ENCODE results near the gene DIS3L2. TPM values are rescaled to one million over a fixed set of nuclear protein-coding genes. Genes with fewer than 3 reads are reported as not detected.
A peak's percentile ranks its signal among the peaks of the same experiment; 100 is the strongest.
"Not testable (repeated sequence)": the region's sequence is repeated elsewhere in the genome, so short reads cannot be mapped to it uniquely, and the experiment has no call there.

Gene DIS3L2
- total RNA-seq, 2 experiments from 2014 or later, result 39.8 to 39.9 TPM

DNA sequence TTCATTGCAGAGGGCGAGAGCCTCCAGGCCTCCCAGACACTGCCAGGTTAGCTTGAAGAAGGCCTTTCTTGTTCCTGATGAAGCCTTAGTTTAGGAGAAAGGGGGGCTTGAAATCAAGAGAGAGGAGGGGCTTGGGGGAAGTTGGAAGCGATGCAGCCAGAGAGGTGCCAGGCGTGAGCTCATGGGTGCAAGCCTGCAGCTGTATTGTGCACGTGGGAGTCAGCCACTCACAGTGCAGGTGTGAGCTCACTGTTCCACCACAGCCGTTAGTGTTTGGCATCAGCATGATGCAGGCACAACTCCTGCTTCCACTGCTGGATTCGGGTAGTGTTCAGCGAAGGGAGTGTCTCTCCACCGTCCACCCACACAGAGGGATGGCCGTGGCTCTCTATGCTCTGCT, 348.6 kb downstream of the DIS3L2 start:
- Mint-ChIP-seq H3K4me3 (peak overlapping the region; percentile 54), H3K36me3 (peaks cover 48% of the 10 kb centered on the region), H3K9me3 (peaks cover 9% of the 10 kb centered on the region), H3K4me1 (peaks cover 68% of the 10 kb centered on the region), H3K27ac (peak overlapping the region; percentile 89), H3K27me3 (no peaks in the 10 kb centered on the region)
- ATAC-seq (ENCODE audit: low read depth) (peak; percentile 57), DNase-seq (no peak)
- POLR2A ChIA-PET, result interaction anchor here (1.2 to 4.1 kb wide), 5 partner anchors 11 to 381 kb away, joined by 4 to 53 read pairs (median 4); no protein-coding TSS in a partner anchor

- POLR2A ChIA-PET, result interaction anchor here (1.5 to 4.1 kb wide), 4 partner anchors 10 to 381 kb away, joined by 4 to 53 read pairs (median 14); no protein-coding TSS in a partner anchor
- no peak for ATAC-seq (ENCODE audit: low read depth)
These were observed 349.2 kb downstream of the DIS3L2 start for GRCh38 chr2:232310696-232311095.

GRCh38 chr2:232313645-232314044, 352.1 kb downstream of the DIS3L2 start:
- H3K4me3 Mint-ChIP-seq; H3K9me3 Mint-ChIP-seq; DNase-seq; H3K27me3 Mint-ChIP-seq; ATAC-seq (ENCODE audit: low read depth): not testable (repeated sequence)
- H3K27ac Mint-ChIP-seq, result peak overlapping the region; percentile 81
- H3K4me1 Mint-ChIP-seq, result peaks cover 80% of the 10 kb centered on the region
- H3K36me3 Mint-ChIP-seq, result peaks cover 33% of the 10 kb centered on the region
- POLR2A ChIA-PET, result interaction anchor here (0.9 to 2.5 kb wide), 2 partner anchors 14 to 352 kb away, joined by 3 to 21 read pairs; partner anchors contain the start of gene DIS3L2

More at GRCh38 chr2:232310696-232311095, 349.2 kb downstream of the DIS3L2 start:
- peak overlapping the region; percentile 89 for H3K27ac Mint-ChIP-seq
- H3K4me3 Mint-ChIP-seq, result peak overlapping the region; percentile 54
- peaks cover 74% of the 10 kb centered on the region for H3K4me1 Mint-ChIP-seq
- no peaks in the 10 kb centered on the region for H3K27me3 Mint-ChIP-seq
- H3K9me3 Mint-ChIP-seq, result peaks cover 9% of the 10 kb centered on the region
- peaks cover 44% of the 10 kb centered on the region for H3K36me3 Mint-ChIP-seq
- no peak for DNase-seq

- POLR2A ChIA-PET, result interaction anchor here (0.6 to 2.5 kb wide), 9 partner anchors 8 to 354 kb away, joined by 3 to 21 read pairs (median 4); partner anchors contain the start of gene DIS3L2
- no peaks in the 10 kb centered on the region for H3K27me3 Mint-ChIP-seq
- H3K9me3 Mint-ChIP-seq, result peaks cover 9% of the 10 kb centered on the region
- peak overlapping the region; percentile 80 for H3K4me3 Mint-ChIP-seq
- H3K36me3 Mint-ChIP-seq, result peaks cover 35% of the 10 kb centered on the region
- H3K4me1 Mint-ChIP-seq, result peaks cover 74% of the 10 kb centered on the region
- ATAC-seq (ENCODE audit: low read depth), result peak; percentile 91
- peak overlapping the region; percentile 99 for H3K27ac Mint-ChIP-seq
- peak; percentile 73 for DNase-seq
These were observed 353.8 kb downstream of the DIS3L2 start for GRCh38 chr2:232315049-232315922.

GRCh38 chr2:232315923-232316299, 354.4 kb downstream of the DIS3L2 start:
- H3K4me1 Mint-ChIP-seq, result peaks cover 72% of the 10 kb centered on the region
- peaks cover 35% of the 10 kb centered on the region for H3K36me3 Mint-ChIP-seq
- no peak for DNase-seq
- no peaks in the 10 kb centered on the region for H3K27me3 Mint-ChIP-seq
- ATAC-seq (ENCODE audit: low read depth), result no peak
- POLR2A ChIA-PET, result interaction anchor here (0.9 to 2.5 kb wide), 8 partner anchors 9 to 355 kb away, joined by 3 to 21 read pairs (median 4); partner anchors contain the start of gene DIS3L2
- H3K27ac Mint-ChIP-seq, result peak overlapping the region; percentile 99
- peaks cover 9% of the 10 kb centered on the region for H3K9me3 Mint-ChIP-seq
- peak overlapping the region; percentile 80 for H3K4me3 Mint-ChIP-seq

GRCh38 chr2:232316461-232317330, 355.2 kb downstream of the DIS3L2 start:
- ATAC-seq (ENCODE audit: low read depth) (no peak), DNase-seq (no peak)
- Mint-ChIP-seq H3K27me3 (no peaks in the 10 kb centered on the region), H3K4me1 (peaks cover 74% of the 10 kb centered on the region), H3K36me3 (peaks cover 33% of the 10 kb centered on the region), H3K27ac (peak overlapping the region; percentile 99), H3K4me3 (peak overlapping the region; percentile 80), H3K9me3 (peaks cover 9% of the 10 kb centered on the region)
- POLR2A ChIA-PET, result interaction anchor here (1.7 to 2.0 kb wide), 2 partner anchors 10 to 356 kb away, joined by 5 to 7 read pairs; partner anchors contain the start of gene DIS3L2

- no peaks in the 10 kb centered on the region for H3K27me3 Mint-ChIP-seq
- peaks cover 17% of the 10 kb centered on the region for H3K36me3 Mint-ChIP-seq
- POLR2A ChIA-PET, result no interaction called here
These were observed 356.8 kb downstream of the DIS3L2 start for GRCh38 chr2:232318169-232318855.

GRCh38 chr2:232319067-232319802, 357.7 kb downstream of the DIS3L2 start:
- peak overlapping the region; percentile 97 for H3K27ac Mint-ChIP-seq
- POLR2A ChIA-PET, result interaction anchor here (4.2 to 4.9 kb wide), 2 partner anchors 8 to 21 kb away, joined by 20 to 53 read pairs; no protein-coding TSS in a partner anchor

More at GRCh38 chr2:232318169-232318855, 356.8 kb downstream of the DIS3L2 start:
- Mint-ChIP-seq H3K27ac (peak overlapping the region; percentile 97), H3K4me3 (peak overlapping the region; percentile 83), H3K4me1 (peaks cover 78% of the 10 kb centered on the region), H3K9me3 (peaks cover 4% of the 10 kb centered on the region)
- DNase-seq, result peak; percentile 31
- ATAC-seq (ENCODE audit: low read depth), result no peak

DNA sequence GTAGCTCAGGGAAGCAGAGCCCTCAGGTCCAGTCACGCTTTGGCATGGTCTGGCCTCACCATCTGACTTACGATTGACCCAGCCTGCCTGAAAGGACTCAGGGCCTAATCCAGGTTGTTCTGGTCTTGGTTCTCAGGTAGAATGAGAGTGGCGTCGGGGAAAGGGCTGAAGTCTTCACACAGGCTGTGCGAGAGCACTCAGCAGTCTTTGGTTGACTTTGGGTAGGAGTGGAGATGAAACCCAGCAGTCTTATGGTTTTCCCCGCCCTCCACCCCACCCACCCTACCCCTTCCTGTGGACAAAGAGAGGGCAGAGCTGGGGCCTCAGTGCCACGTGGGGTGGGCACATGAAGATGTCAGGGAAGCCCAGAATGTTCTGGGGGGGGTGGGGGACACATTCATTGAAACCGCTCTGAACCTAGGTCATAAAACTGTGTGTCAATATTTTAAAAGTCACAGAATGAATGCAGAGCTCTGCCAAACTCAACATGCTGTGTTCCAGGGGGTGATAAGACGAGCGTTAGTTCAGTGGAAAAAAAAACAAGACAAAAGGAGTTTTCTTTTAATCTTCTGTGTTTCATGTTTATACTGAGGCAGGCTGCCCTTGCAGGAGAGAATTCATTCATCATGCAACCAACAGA, 358.4 kb downstream of the DIS3L2 start:
- Mint-ChIP-seq H3K27ac (peak overlapping the region; percentile 97), H3K4me3 (peak overlapping the region; percentile 83), H3K27me3 (no peaks in the 10 kb centered on the region), H3K9me3 (no peaks in the 10 kb centered on the region), H3K36me3 (peaks cover 4% of the 10 kb centered on the region), H3K4me1 (peaks cover 66% of the 10 kb centered on the region)
- ATAC-seq (ENCODE audit: low read depth), result no peak
- POLR2A ChIA-PET, result interaction anchor here (4.2 to 4.9 kb wide), 2 partner anchors 9 to 21 kb away, joined by 20 to 53 read pairs; no protein-coding TSS in a partner anchor
- DNase-seq, result peak; percentile 39

More at GRCh38 chr2:232319067-232319802, 357.7 kb downstream of the DIS3L2 start:
- ATAC-seq (ENCODE audit: low read depth), result no peak
- Mint-ChIP-seq H3K4me3 (peak overlapping the region; percentile 83), H3K27me3 (no peaks in the 10 kb centered on the region), H3K9me3 (no peaks in the 10 kb centered on the region), H3K36me3 (peaks cover 10% of the 10 kb centered on the region), H3K4me1 (peaks cover 73% of the 10 kb centered on the region)
- no peak for DNase-seq

DNA sequence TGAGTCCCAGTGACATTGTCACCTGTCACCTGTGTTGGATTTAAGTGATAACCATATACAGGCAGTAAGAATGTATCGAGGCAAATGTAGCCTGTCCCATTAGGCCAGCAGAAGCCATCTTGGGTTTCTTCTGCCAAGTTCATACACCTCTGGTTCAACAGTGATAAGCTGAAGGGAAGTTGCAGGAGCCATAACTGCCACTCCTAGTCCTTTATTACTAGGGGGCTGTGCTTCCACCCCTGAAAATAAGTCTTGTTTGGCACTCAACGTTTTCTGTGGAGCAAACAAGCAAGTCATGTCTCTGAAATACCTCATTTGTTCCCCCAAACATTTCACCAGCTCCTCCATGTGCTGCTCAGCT, 358.9 kb downstream of the DIS3L2 start:
- ATAC-seq (ENCODE audit: low read depth) (no peak), DNase-seq (no peak)
- POLR2A ChIA-PET, result interaction anchor here (4.2 to 4.9 kb wide), 2 partner anchors 10 to 22 kb away, joined by 20 to 53 read pairs; no protein-coding TSS in a partner anchor
- Mint-ChIP-seq H3K9me3 (no peaks in the 10 kb centered on the region), H3K4me1 (peaks cover 61% of the 10 kb centered on the region), H3K4me3 (peak overlapping the region; percentile 83), H3K27me3 (no peaks in the 10 kb centered on the region), H3K27ac (peak overlapping the region; percentile 97), H3K36me3 (peaks cover 4% of the 10 kb centered on the region)

DNA sequence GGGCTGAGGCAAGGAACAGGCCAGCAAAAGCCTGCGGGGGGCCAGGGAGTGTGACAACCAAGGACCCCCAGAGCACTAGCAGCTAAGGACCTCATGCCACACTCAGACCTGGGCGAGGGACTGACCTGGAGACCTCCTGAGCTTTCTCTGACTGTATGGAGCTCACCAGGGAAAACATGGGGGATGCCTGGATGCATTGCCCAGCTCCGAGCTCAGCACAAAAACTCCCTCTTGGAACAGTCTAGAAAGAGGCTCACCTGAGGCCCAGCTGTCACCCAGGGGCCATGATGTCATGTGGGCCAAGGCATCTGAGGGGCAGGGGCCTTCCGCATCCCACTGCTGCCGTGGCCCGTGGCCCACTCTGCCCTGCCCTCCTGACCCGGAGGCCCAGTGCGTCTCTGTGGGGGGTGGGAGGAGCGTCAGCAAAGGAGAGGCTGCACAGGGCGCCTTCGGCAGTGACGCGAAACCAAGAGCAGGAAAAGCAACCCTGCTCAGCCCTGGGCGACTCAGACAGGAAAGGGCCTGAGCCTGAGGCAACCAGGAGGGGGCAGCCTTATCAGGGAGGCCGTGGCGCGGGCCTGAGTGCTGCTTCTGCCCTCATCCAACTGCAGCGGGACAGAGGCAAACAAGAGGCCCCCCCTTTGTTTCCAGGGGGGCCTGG, 359.8 kb downstream of the DIS3L2 start:
- H3K4me3 Mint-ChIP-seq, result peak overlapping the region; percentile 83
- peaks cover 52% of the 10 kb centered on the region for H3K4me1 Mint-ChIP-seq
- ATAC-seq (ENCODE audit: low read depth), result peak; percentile 92
- POLR2A ChIA-PET, result interaction anchor here (0.6 to 4.9 kb wide), 3 partner anchors 10 to 614 kb away, joined by 3 to 53 read pairs (median 20); no protein-coding TSS in a partner anchor
- peak overlapping the region; percentile 97 for H3K27ac Mint-ChIP-seq
- no peaks in the 10 kb centered on the region for H3K9me3 Mint-ChIP-seq
- DNase-seq, result peak; percentile 80
- no peaks in the 10 kb centered on the region for H3K27me3 Mint-ChIP-seq
- H3K36me3 Mint-ChIP-seq, result peaks cover 4% of the 10 kb centered on the region

Measured in activated naive CD8-positive, alpha-beta T cell treated with anti-CD3 and anti-CD28 coated beads, Interleukin-2, amount 10 ng/mL, durations not matched to agents 7 days and 5 days (primary cell).